Right lobe of liver (tissue), 4 donors: ENCODE data around the gene IGFBP2.

ENCODE experiments used
- CTCF ChIP-seq, 4 donors: fragments of 200-600 bp in 3 of 4; fragments of 450-650 bp in 1 of 4; IDR thresholded peaks; one replicate each; pipeline versions ENCODE4 v1.5.1 to v1.8.0; 2016 to 2022; ENCODE audit warnings: antibody characterized with exemption in 4 of 4, mild to moderate bottlenecking in 2 of 4
- POLR2A ChIP-seq: fragments of 450-650 bp; IDR thresholded peaks from one replicate; pipeline ENCODE4 v1.6.1; 2017; ENCODE audit warnings: antibody characterized with exemption, mild to moderate bottlenecking
- donor health status: DM: no; HTN: no; CAD: no.
- donor health status: DM: no; HTN: no; CAD: no.
- donor health status: DM: no; HTN: yes; CAD: no.

GRCh38 chr2:216694826-216695217 is 61.6 kb downstream of the IGFBP2 start:
- TF ChIP-seq CTCF (IDR thresholded peaks at IDR 0.05) (no peak), POLR2A (no peak)
